MM.1S (cell line): ENCODE data around the gene ARHGAP8.
"Not testable (repeated sequence)": the region's sequence is repeated elsewhere in the genome, so short reads cannot be mapped to it uniquely, and the experiment has no call there.

Experiments
- DNase-seq: peaks from one replicate; pipeline ENCODE4 v3.0.0-alpha.2; 2015
- H2AFZ ChIP-seq: fragments of 300-600 bp; sonication (generic); 2 replicates; pipeline ENCODE4 v1.6.0; 2016; ENCODE audit warnings: antibody characterized with exemption, low read length
- H3F3A ChIP-seq: fragments of 300-600 bp; sonication (generic); 2 replicates; pipeline ENCODE4 v1.6.1; 2016; ENCODE audit warnings: mild to moderate bottlenecking, antibody characterized with exemption, low read length, moderate library complexity, mixed read lengths; ENCODE audit not compliant: insufficient read depth
- H3K27ac ChIP-seq: fragments of 300-600 bp; sonication (generic); 2 replicates; pipeline ENCODE4 v1.5.1; 2016; ENCODE audit warnings: mild to moderate bottlenecking, low read length
- H3K27me3 ChIP-seq: fragments of 300-600 bp; sonication (generic); replicated peaks from 2 replicates; pipeline ENCODE4 v1.6.0; 2016; ENCODE audit warnings: low read length; ENCODE audit not compliant: insufficient read depth
- H3K36me3 ChIP-seq: fragments of 300-600 bp; sonication (generic); replicated peaks from 2 replicates; pipeline ENCODE4 v1.6.1; 2016; ENCODE audit warnings: mild to moderate bottlenecking, low read length, mixed read lengths; ENCODE audit not compliant: insufficient read depth
- H3K4me1 ChIP-seq: fragments of 300-600 bp; sonication (generic); 2 replicates; pipeline ENCODE4 v1.6.1; 2016; ENCODE audit warnings: low read length, mixed read lengths
- H3K4me2 ChIP-seq: fragments of 300-600 bp; sonication (generic); 2 replicates; pipeline ENCODE4 v1.6.0; 2016; ENCODE audit warnings: low read depth, low read length
- H3K4me3 ChIP-seq: fragments of 300-600 bp; sonication (generic); 2 replicates; pipeline ENCODE4 v1.5.1; 2016; ENCODE audit warnings: low read length, mixed read lengths
- H3K79me2 ChIP-seq: fragments of 300-600 bp; sonication (generic); 2 replicates; pipeline ENCODE4 v1.6.1; 2016; ENCODE audit warnings: mixed run types, low read length, mixed read lengths
- H3K9ac ChIP-seq: fragments of 300-600 bp; sonication (generic); 2 replicates; pipeline ENCODE4 v1.6.1; 2016; ENCODE audit warnings: low read length, mixed read lengths
- H3K9me2 ChIP-seq: fragments of 300-600 bp; sonication (generic); replicated peaks from 2 replicates; pipeline ENCODE4 v1.6.1; 2016; ENCODE audit warnings: mild to moderate bottlenecking, low read length, mixed read lengths; ENCODE audit not compliant: insufficient read depth
- H3K9me3 ChIP-seq: fragments of 300-600 bp; sonication (generic); replicated peaks from 2 replicates; pipeline ENCODE4 v1.6.1; 2016; ENCODE audit warnings: mild to moderate bottlenecking, low read length, mixed read lengths; ENCODE audit not compliant: insufficient read depth
- H4K20me1 ChIP-seq: fragments of 300-600 bp; sonication (generic); 2 replicates; pipeline ENCODE4 v1.6.1; 2016; ENCODE audit warnings: mild to moderate bottlenecking, low read length, moderate library complexity, mixed read lengths; ENCODE audit not compliant: insufficient read depth
- EZH2 ChIP-seq: fragments of 300-600 bp; sonication (generic); optimal IDR thresholded peaks from 2 replicates; pipeline ENCODE3; 2017; ENCODE audit warnings: low read depth, mild to moderate bottlenecking, antibody characterized with exemption, low read length, mixed read lengths
- EZH2phosphoT487 ChIP-seq: fragments of 300-600 bp; sonication (generic); IDR thresholded peaks from 2 replicates; pipeline ENCODE4 v1.6.1; 2018; ENCODE audit warnings: antibody characterized with exemption, low read length
- TF ChIP-seq, protein P1 (sequence below): fragments of 300-600 bp; sonication (generic); IDR thresholded peaks from 2 replicates; pipeline ENCODE4 v1.5.1; 2016; ENCODE audit warnings: antibody characterized with exemption, low read length, mixed read lengths

The ARHGAP8 gene

GRCh38 chr22:44855855-44856254 lies 103.5 kb downstream of the ARHGAP8 start:
- Histone ChIP-seq H3K9ac (no peak overlapping the region), H2AFZ (no peak overlapping the region), H3K27me3 (peaks cover 78% of the 10 kb centered on the region), H3K4me2 (no peak overlapping the region), H3K36me3 (no peaks in the 10 kb centered on the region), H3K27ac (no peak overlapping the region), H4K20me1 (0 out of 2 replicates have a peak, but pooled peaks cover 2% of the 10 kb centered on the region), H3K4me1 (no peaks in the 10 kb centered on the region), H3F3A (no peaks in the 10 kb centered on the region), H3K9me2 (no peaks in the 10 kb centered on the region), H3K4me3 (no peak overlapping the region), H3K79me2 (no peaks in the 10 kb centered on the region), H3K9me3 (no peaks in the 10 kb centered on the region)
- DNase-seq: no peak
- TF ChIP-seq, protein P1, sequence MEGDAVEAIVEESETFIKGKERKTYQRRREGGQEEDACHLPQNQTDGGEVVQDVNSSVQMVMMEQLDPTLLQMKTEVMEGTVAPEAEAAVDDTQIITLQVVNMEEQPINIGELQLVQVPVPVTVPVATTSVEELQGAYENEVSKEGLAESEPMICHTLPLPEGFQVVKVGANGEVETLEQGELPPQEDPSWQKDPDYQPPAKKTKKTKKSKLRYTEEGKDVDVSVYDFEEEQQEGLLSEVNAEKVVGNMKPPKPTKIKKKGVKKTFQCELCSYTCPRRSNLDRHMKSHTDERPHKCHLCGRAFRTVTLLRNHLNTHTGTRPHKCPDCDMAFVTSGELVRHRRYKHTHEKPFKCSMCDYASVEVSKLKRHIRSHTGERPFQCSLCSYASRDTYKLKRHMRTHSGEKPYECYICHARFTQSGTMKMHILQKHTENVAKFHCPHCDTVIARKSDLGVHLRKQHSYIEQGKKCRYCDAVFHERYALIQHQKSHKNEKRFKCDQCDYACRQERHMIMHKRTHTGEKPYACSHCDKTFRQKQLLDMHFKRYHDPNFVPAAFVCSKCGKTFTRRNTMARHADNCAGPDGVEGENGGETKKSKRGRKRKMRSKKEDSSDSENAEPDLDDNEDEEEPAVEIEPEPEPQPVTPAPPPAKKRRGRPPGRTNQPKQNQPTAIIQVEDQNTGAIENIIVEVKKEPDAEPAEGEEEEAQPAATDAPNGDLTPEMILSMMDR: no peak
- no peak for TF ChIP-seq EZH2
- no peak for TF ChIP-seq EZH2phosphoT487

GRCh38 chr22:44858819-44859218 lies 106.4 kb downstream of the ARHGAP8 start:
- not testable (repeated sequence) for H2AFZ ChIP-seq, H3K4me3 ChIP-seq, H3K27ac ChIP-seq, H3K79me2 ChIP-seq, H4K20me1 ChIP-seq, H3K9ac ChIP-seq, H3K9me3 ChIP-seq, DNase-seq, H3K9me2 ChIP-seq, H3K4me1 ChIP-seq, H3K36me3 ChIP-seq, H3K4me2 ChIP-seq, H3F3A ChIP-seq
- peaks cover 83% of the 10 kb centered on the region for H3K27me3 ChIP-seq

DNA sequence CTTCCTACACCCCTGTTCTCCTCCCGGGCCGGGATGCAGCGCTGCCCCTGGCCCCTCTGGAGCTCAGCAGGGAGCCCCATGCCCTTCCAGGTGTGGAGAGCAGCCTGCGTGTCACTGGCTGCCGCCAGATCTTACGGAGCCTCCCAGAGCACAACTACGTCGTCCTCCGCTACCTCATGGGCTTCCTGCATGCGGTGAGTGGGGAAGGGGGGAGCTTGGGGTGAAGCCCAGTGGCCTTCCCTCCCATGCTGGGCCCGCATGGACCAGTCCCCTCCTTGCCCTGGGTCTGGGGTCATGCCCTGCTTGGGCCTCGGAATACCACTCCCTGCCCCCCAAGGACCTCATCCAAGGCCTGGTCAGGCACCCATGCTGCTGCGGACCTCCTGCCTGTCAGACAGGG lies 107.3 kb downstream of the ARHGAP8 start:
- Histone ChIP-seq H3K27me3 (peaks cover 82% of the 10 kb centered on the region), H3K4me2 (no peak overlapping the region), H3K4me3 (no peak overlapping the region), H3K79me2 (no peaks in the 10 kb centered on the region), H4K20me1 (0 out of 2 replicates have a peak, but pooled peaks cover 2% of the 10 kb centered on the region), H3F3A (no peaks in the 10 kb centered on the region), H3K27ac (no peak overlapping the region), H3K9me3 (no peaks in the 10 kb centered on the region), H3K36me3 (no peaks in the 10 kb centered on the region), H3K9me2 (no peaks in the 10 kb centered on the region), H2AFZ (no peak overlapping the region), H3K4me1 (no peaks in the 10 kb centered on the region), H3K9ac (no peak overlapping the region)
- TF ChIP-seq EZH2 (no peak), EZH2phosphoT487 (no peak)
- TF ChIP-seq, protein P1: no peak
- DNase-seq: no peak

DNA sequence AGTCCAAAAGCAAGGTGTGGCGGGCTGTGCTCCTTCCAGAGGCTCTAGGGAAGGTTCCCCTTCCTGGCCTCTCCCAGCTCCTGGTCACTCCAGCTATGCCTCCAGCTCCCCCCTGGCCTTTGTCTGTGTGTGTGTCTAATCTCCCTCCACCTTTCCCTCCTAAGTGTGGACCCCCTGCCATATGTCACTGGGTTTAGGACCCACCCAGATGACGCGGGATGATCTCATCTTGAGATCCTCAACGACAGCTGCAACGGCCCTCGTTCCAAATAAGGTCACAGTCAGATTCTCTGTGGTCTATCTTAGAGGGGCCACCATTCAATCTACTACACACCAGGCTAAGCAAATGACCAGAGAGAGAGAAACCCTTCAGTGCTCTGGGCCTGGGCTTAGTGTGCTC lies 107.9 kb downstream of the ARHGAP8 start:
- Histone ChIP-seq H3K9ac (no peak overlapping the region), H3K27me3 (peaks cover 82% of the 10 kb centered on the region), H3K27ac (no peak overlapping the region), H3K4me1 (no peaks in the 10 kb centered on the region), H3K36me3 (no peaks in the 10 kb centered on the region), H4K20me1 (0 out of 2 replicates have a peak, but pooled peaks cover 2% of the 10 kb centered on the region), H3K9me3 (no peaks in the 10 kb centered on the region), H3K4me2 (no peak overlapping the region), H3K79me2 (no peaks in the 10 kb centered on the region), H3K9me2 (no peaks in the 10 kb centered on the region), H3F3A (no peaks in the 10 kb centered on the region), H2AFZ (no peak overlapping the region), H3K4me3 (no peak overlapping the region)
- no peak for TF ChIP-seq EZH2
- TF ChIP-seq, protein P1: no peak
- TF ChIP-seq EZH2phosphoT487: no peak
- no peak for DNase-seq
